ENCODE measurements around the gene FSTL4.

FSTL4 gene

GRCh38 chr5:133334796-133335639, 277.3 kb downstream of the FSTL4 start:
- ATAC-seq: no peak
- TF ChIP-seq ESRRG (CRISPR knock-in tag; IDR thresholded peaks at IDR 0.05): no peak
- no peak for TF ChIP-seq OSR1 (CRISPR knock-in tag; IDR thresholded peaks at IDR 0.05)

- ATAC-seq: no peak
- no peak for TF ChIP-seq TCF4 (CRISPR knock-in tag; IDR thresholded peaks at IDR 0.05; ENCODE audit: borderline replicate concordance)
- no peak for TF ChIP-seq SNAI2 (CRISPR knock-in tag; IDR thresholded peaks at IDR 0.05)
- no peak for TF ChIP-seq POU6F1 (CRISPR knock-in tag; IDR thresholded peaks at IDR 0.05; ENCODE audit: borderline replicate concordance, low read depth)
- TF ChIP-seq ARNTL (CRISPR knock-in tag; IDR thresholded peaks at IDR 0.05; ENCODE audit: borderline replicate concordance, low read depth): no peak
- TF ChIP-seq PATZ1 (CRISPR knock-in tag; IDR thresholded peaks at IDR 0.05; ENCODE audit: borderline replicate concordance): no peak
- no peak for TF ChIP-seq CSDC2 (CRISPR knock-in tag; IDR thresholded peaks at IDR 0.05)
- no peak for TF ChIP-seq CSRNP3 (CRISPR knock-in tag; IDR thresholded peaks at IDR 0.05)
- TF ChIP-seq, protein P1, sequence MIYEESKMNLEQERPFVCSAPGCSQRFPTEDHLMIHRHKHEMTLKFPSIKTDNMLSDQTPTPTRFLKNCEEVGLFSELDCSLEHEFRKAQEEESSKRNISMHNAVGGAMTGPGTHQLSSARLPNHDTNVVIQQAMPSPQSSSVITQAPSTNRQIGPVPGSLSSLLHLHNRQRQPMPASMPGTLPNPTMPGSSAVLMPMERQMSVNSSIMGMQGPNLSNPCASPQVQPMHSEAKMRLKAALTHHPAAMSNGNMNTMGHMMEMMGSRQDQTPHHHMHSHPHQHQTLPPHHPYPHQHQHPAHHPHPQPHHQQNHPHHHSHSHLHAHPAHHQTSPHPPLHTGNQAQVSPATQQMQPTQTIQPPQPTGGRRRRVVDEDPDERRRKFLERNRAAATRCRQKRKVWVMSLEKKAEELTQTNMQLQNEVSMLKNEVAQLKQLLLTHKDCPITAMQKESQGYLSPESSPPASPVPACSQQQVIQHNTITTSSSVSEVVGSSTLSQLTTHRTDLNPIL (CRISPR knock-in tag; IDR thresholded peaks at IDR 0.05; ENCODE audit: low read depth): no peak
- no peak for TF ChIP-seq GLIS3 (CRISPR knock-in tag; IDR thresholded peaks at IDR 0.05)
Measured at GRCh38 chr5:133333326-133334150, 278.8 kb downstream of the FSTL4 start.

- no peak for ATAC-seq
Measured at GRCh38 chr5:133332439-133333024, 279.8 kb downstream of the FSTL4 start.

GRCh38 chr5:133331941-133332340, 280.4 kb downstream of the FSTL4 start:
- ATAC-seq: no peak
- TF ChIP-seq TOX (CRISPR knock-in tag; IDR thresholded peaks at IDR 0.05; ENCODE audit: borderline replicate concordance) (no peak), ISL1 (CRISPR knock-in tag; IDR thresholded peaks at IDR 0.05) (no peak), SNAI2 (CRISPR knock-in tag; IDR thresholded peaks at IDR 0.05) (no peak), PPARA (CRISPR knock-in tag; IDR thresholded peaks at IDR 0.05; ENCODE audit: borderline replicate concordance) (no peak), RARB (CRISPR knock-in tag; IDR thresholded peaks at IDR 0.05) (no peak)
- TF ChIP-seq, protein P2, sequence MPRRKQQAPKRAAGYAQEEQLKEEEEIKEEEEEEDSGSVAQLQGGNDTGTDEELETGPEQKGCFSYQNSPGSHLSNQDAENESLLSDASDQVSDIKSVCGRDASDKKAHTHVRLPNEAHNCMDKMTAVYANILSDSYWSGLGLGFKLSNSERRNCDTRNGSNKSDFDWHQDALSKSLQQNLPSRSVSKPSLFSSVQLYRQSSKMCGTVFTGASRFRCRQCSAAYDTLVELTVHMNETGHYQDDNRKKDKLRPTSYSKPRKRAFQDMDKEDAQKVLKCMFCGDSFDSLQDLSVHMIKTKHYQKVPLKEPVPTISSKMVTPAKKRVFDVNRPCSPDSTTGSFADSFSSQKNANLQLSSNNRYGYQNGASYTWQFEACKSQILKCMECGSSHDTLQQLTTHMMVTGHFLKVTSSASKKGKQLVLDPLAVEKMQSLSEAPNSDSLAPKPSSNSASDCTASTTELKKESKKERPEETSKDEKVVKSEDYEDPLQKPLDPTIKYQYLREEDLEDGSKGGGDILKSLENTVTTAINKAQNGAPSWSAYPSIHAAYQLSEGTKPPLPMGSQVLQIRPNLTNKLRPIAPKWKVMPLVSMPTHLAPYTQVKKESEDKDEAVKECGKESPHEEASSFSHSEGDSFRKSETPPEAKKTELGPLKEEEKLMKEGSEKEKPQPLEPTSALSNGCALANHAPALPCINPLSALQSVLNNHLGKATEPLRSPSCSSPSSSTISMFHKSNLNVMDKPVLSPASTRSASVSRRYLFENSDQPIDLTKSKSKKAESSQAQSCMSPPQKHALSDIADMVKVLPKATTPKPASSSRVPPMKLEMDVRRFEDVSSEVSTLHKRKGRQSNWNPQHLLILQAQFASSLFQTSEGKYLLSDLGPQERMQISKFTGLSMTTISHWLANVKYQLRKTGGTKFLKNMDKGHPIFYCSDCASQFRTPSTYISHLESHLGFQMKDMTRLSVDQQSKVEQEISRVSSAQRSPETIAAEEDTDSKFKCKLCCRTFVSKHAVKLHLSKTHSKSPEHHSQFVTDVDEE (CRISPR knock-in tag; IDR thresholded peaks at IDR 0.05): no peak

More at GRCh38 chr5:133332439-133333024, 279.8 kb downstream of the FSTL4 start:
- no peak for TF ChIP-seq ZNF8 (CRISPR knock-in tag; IDR thresholded peaks at IDR 0.05)
- TF ChIP-seq OSR1 (CRISPR knock-in tag; IDR thresholded peaks at IDR 0.05): no peak
- no peak for TF ChIP-seq PPARA (CRISPR knock-in tag; IDR thresholded peaks at IDR 0.05; ENCODE audit: borderline replicate concordance)
- TF ChIP-seq GLIS3 (CRISPR knock-in tag; IDR thresholded peaks at IDR 0.05): no peak
- no peak for TF ChIP-seq ARNTL (CRISPR knock-in tag; IDR thresholded peaks at IDR 0.05; ENCODE audit: borderline replicate concordance, low read depth)
- TF ChIP-seq POU6F1 (CRISPR knock-in tag; IDR thresholded peaks at IDR 0.05; ENCODE audit: borderline replicate concordance, low read depth): no peak
